Gastrocnemius medialis (tissue), 4 donors: Measurements from ENCODE around the gene ZNF622.

Source experiments
- POLR2A ChIP-seq, 2 donors: fragments of 450-650 bp; IDR thresholded peaks; one replicate each; pipeline ENCODE4 v1.6.1; 2017; ENCODE audit warnings: antibody characterized with exemption in 2 of 2, mild to moderate bottlenecking in 2 of 2, moderate library complexity in 2 of 2
- TF ChIP-seq, protein P1 (sequence below), 5 experiments: fragments of 450-650 bp in 3 of 5; fragments of 200-600 bp in 2 of 5; sonication (generic) in 2 of 5; IDR thresholded peaks in 4 of 5; conservative IDR thresholded peaks in 1 of 5; 1 replicate in 4 of 5; 2 replicates in 1 of 5; pipeline ENCODE4 v1.5.1; 2016 to 2019; ENCODE audit warnings: antibody characterized with exemption in 5 of 5, mild to moderate bottlenecking in 3 of 5, moderate library complexity in 3 of 5

DNA sequence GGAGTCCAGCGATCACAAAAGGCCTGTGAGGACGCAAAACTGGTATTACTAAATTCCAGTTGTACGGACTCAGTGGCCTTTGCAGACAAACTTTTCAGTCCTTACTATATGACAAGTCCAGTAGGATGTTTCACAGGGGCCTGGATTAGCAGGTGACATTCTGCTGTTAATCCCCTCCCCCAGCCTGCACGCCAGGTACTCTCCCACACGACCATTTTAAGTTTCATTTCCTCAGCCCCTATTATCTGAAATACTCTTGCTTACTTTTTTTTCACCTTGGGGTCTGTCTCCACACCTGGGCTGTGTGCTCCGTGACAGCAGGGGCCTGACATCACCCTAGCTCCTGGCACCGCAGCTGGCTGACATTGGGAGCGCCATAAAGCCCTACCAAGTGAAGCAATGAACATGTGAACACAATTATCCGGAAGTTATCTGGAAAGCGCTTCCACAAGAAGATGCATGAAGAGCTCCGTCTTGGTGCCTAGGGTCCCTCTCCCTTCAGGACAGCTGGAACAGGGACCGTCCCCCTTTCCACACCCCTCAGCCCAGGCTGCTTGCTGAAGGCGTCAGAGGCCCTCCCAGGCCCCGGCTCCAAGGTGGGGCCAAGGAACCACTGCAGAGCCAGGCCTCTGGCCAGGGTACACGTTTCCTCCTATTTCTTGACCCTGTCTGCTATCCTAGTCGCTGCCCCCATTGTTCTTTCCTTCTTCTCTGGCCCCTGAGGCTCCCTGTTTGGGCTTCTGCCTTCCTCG is 39.7 kb upstream of the ZNF622 start:
- peak; percentile 30 to 34 for TF ChIP-seq POLR2A (IDR thresholded peaks at IDR 0.05)
- TF ChIP-seq, protein P1, sequence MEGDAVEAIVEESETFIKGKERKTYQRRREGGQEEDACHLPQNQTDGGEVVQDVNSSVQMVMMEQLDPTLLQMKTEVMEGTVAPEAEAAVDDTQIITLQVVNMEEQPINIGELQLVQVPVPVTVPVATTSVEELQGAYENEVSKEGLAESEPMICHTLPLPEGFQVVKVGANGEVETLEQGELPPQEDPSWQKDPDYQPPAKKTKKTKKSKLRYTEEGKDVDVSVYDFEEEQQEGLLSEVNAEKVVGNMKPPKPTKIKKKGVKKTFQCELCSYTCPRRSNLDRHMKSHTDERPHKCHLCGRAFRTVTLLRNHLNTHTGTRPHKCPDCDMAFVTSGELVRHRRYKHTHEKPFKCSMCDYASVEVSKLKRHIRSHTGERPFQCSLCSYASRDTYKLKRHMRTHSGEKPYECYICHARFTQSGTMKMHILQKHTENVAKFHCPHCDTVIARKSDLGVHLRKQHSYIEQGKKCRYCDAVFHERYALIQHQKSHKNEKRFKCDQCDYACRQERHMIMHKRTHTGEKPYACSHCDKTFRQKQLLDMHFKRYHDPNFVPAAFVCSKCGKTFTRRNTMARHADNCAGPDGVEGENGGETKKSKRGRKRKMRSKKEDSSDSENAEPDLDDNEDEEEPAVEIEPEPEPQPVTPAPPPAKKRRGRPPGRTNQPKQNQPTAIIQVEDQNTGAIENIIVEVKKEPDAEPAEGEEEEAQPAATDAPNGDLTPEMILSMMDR (IDR thresholded peaks at IDR 0.05 in 4 of 5, conservative IDR thresholded peaks at IDR 0.05 in 1 of 5) = no peak
